GM12875 (cell line): ENCODE data around the gene OR4X1.
"Not testable (repeated sequence)": the region's sequence is repeated elsewhere in the genome, so short reads cannot be mapped to it uniquely, and the experiment has no call there.

Source experiments
- H3K4me3 ChIP-seq: one replicate; pipeline ENCODE4 v1.5.1; 2011; ENCODE audit warnings: low read depth, low read length, control low read depth
- TF ChIP-seq, protein P1 (sequence below): IDR thresholded peaks from 2 replicates; pipeline ENCODE4 v1.5.1; 2011; ENCODE audit warnings: low read depth, mild to moderate bottlenecking, control low read depth, inconsistent platforms, low read length, moderate library complexity, borderline replicate concordance; ENCODE audit not compliant: insufficient read depth

Gene OR4X1, protein sequence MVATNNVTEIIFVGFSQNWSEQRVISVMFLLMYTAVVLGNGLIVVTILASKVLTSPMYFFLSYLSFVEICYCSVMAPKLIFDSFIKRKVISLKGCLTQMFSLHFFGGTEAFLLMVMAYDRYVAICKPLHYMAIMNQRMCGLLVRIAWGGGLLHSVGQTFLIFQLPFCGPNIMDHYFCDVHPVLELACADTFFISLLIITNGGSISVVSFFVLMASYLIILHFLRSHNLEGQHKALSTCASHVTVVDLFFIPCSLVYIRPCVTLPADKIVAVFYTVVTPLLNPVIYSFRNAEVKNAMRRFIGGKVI

DNA sequence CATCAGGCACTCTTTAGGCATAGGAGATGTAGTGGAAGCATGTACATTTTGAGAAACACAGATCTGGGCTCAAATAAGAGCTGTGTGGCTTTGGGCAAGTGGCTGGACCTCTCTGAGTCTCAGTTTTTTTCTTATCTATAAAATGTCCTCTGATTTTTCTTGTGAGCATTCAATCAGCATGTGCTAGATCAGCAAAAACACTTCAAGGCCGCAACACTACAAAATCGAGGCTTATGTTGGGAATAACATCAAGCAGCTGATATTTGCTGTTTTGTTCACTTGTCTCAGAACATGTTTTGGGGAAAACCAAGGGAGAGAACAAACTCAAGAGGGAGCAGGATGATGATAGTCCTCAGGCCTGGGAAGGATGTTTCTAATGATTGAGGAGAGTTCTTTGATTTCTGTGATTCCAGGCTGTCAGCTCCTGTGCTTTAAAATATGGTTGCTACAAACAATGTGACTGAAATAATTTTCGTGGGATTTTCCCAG, at the start of gene OR4X1:
Gene OR4X1 (plus strand): TSS at position 439 of the 489 bp plus-strand sequence. CDS start 0 bp downstream, at position 439.
- TF ChIP-seq, protein P1, sequence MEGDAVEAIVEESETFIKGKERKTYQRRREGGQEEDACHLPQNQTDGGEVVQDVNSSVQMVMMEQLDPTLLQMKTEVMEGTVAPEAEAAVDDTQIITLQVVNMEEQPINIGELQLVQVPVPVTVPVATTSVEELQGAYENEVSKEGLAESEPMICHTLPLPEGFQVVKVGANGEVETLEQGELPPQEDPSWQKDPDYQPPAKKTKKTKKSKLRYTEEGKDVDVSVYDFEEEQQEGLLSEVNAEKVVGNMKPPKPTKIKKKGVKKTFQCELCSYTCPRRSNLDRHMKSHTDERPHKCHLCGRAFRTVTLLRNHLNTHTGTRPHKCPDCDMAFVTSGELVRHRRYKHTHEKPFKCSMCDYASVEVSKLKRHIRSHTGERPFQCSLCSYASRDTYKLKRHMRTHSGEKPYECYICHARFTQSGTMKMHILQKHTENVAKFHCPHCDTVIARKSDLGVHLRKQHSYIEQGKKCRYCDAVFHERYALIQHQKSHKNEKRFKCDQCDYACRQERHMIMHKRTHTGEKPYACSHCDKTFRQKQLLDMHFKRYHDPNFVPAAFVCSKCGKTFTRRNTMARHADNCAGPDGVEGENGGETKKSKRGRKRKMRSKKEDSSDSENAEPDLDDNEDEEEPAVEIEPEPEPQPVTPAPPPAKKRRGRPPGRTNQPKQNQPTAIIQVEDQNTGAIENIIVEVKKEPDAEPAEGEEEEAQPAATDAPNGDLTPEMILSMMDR: no peak
- H3K4me3 ChIP-seq: no peak within 1 kb of the TSS

DNA sequence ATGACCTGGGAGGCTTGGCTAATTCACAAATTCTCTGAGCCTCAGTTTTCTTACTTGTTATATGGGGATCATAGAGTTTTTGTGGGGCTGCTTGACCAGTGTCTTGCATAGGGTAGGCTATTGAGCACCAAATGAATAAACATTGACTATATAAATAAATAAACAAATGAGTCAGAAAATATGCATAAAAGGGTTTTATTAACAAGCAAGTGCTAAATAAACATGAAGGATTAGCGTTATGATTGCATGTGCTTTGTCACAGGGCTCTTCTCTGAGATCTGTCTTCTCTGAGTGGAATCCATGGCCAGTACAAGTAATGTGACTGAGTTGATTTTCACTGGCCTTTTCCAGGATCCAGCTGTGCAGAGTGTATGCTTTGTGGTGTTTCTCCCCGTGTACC, 47.2 kb upstream of the OR4X1 start, which contains the start of gene OR4B1:
Gene OR4B1 (plus strand): TSS at position 301 of the 400 bp plus-strand sequence. CDS start 0 bp downstream, at position 301.
- H3K4me3 ChIP-seq: no peak within 1 kb of the TSS
- TF ChIP-seq, protein P1: no peak

DNA sequence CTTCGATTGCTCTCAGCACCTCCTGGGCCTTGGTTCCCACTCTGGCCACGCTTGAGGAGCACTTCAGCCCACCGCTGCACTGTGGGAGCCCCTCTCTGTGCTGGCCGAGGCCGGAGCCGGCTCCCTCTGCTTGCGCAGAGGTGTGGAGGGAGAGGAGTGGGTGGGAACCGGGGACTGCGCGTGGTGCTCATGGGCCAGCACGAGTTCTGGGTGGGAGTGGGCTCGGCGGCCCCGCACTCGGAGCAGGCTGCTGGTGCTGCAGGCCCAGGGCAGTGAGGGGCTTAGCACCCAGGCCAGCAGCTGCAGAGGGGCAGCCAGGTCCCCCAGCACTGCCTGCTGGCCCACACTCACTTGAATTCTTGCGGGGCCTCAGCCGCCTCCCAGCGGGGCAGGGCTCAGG, 34.9 kb upstream of the OR4X1 start:
- H3K4me3 ChIP-seq: no peak overlapping the region
- TF ChIP-seq, protein P1: no peak

DNA sequence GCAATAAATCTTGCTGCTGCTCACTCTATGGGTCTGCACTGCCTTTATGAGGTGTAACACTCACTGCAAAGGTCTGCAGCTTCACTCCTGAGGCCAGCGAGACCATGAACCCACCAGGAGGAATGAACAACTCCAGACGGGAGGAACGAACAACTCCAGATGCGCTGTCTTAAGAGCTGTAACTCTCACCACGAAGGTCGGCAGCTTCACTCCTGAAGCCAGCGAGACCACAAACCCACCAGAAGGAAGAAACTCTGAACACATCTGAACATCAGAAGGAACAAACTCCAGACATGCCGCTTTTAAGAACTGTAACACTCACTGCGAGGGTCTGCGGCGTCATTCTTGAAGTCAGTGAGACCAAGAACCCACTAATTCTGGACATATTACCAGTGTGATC, 33.6 kb upstream of the OR4X1 start:
- not testable (repeated sequence) for H3K4me3 ChIP-seq

DNA sequence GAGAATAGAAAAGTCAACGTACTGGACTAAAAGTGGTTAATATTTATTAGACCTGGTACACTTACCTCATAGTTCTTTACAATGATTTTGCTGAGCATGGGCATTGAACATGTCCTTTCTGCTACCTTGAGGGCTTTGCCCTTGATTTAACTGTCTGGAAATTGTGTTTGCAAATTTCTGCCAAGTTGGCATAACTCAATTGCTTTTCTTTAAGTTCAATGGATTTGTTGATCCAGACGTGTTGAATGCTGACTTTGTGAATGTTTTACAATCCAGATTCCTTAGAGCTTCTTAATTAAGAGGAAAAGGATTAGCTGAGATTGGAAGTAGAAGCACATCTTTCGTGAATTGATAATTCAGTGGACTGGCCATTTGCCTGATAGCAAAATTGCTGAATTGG, 25.9 kb upstream of the OR4X1 start:
- H3K4me3 ChIP-seq: no peak overlapping the region
- TF ChIP-seq, protein P1: no peak

DNA sequence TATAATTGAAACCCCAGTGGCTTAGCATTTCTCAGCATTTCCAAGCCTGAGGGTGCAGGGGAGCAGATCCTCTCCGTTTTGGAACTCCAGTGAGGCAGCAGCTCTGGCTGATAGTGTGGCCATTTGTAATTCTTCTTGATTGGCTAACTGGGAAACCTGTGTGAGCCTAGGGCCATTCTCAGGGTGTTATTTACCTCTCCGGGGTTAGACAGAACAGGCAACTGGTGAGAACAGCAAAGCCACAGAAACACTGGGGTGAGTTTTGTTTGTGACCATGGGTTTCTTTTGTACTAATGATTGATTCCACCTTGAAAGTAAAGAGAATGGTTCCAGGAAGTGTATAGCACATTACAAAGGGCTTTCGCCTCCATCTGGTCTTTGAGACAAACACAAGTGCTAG, 21.2 kb upstream of the OR4X1 start:
- no peak overlapping the region for H3K4me3 ChIP-seq
- TF ChIP-seq, protein P1: no peak

DNA sequence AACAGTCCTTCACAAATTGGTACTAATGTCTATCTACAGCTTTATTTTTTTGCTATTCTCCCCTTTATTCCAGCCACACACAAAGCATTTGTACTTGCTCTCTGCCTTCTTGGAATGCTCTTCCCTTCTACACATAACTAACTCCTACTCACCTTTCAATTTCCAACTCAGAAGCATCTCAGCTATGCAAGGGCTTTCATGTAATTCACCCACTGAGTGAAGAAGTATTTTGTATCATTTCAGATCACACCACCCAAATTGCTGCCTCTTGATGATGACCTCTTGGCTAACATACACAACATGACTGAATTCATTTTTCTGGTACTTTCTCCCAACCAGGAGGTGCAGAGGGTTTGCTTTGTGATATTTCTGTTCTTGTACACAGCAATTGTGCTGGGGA, 18.9 kb upstream of the OR4X1 start, which contains the start of gene OR4X2:
Gene OR4X2 (plus strand): TSS at position 301 of the 400 bp plus-strand sequence. CDS start 0 bp downstream, at position 301.
- H3K4me3 ChIP-seq: no peak within 1 kb of the TSS
- TF ChIP-seq, protein P1: no peak
